GM12878 (cell line): ENCODE data around the gene ZBED4. TPM values are rescaled to one million over a fixed set of nuclear protein-coding genes. Genes with fewer than 3 reads are reported as not detected.

Experiments
- BCLAF1 ChIP-seq: fragments of 450-650 bp; IDR thresholded peaks from 2 replicates; pipeline ENCODE4 v1.6.1; 2017; ENCODE audit warnings: antibody characterized with exemption, mild to moderate bottlenecking, moderate library complexity
- LARP7 ChIP-seq: fragments of 450-650 bp; IDR thresholded peaks from 2 replicates; pipeline ENCODE4 v1.6.1; 2017; ENCODE audit warnings: mild to moderate bottlenecking
- RB1 ChIP-seq: fragments of 450-650 bp; formaldehyde crosslinking; IDR thresholded peaks from 2 replicates; pipeline ENCODE4 v1.6.1; 2017; ENCODE audit warnings: mild to moderate bottlenecking, borderline replicate concordance
- REST ChIP-seq: IDR thresholded peaks from 2 replicates; pipeline ENCODE4 v1.6.1; 2012; ENCODE audit warnings: mild to moderate bottlenecking, low read depth, low read length
- YY1 ChIP-seq: IDR thresholded peaks from 2 replicates; pipeline ENCODE4 v1.6.1; 2011; ENCODE audit warnings: low read depth, mild to moderate bottlenecking, low read length
- ZNF384 ChIP-seq: IDR thresholded peaks from 2 replicates; pipeline ENCODE4 v1.6.1; 2012; ENCODE audit warnings: low read depth, mild to moderate bottlenecking, low read length, improper control_type of control experiment, borderline replicate concordance
- polyA plus RNA-seq, 11 experiments: library from polyadenylated mRNA; depleted of rRNA in 4 of 11; unstranded in 6 of 11; stranded (reverse) in 5 of 11; fragments of >200 nt; fragmentation: Nextera tagmentation in 4 of 11; fragmentation: Illumina TruSeq in 1 of 11; extraction: Ambion mirVana in 4 of 11; extraction: Trizol in 1 of 11; gene quantifications; 1 replicate in 1 of 11; 2 replicates in 10 of 11; pipeline versions ENCODE4 v1.2.1 to v1.2.3, GENCODE V29; 2011 to 2016; ENCODE audit warnings: inconsistent platforms in 2 of 11, missing spikeins in 2 of 11, low read depth in 1 of 11
- total RNA-seq, 4 experiments: library from RNA; depleted of rRNA in 3 of 4; stranded (reverse); fragments of >200 nt in 3 of 4; fragmentation: Illumina TruSeq in 1 of 4; extraction: Trizol in 1 of 4; gene quantifications; 2 replicates each; pipeline versions ENCODE4 v1.2.1 to v1.2.3, GENCODE V29; 2013 to 2021

ZBED4 gene
- total and polyA plus RNA-seq, 10 of the 15 experiments (the other 5 are each of a cell fraction or from before 2014, with no cell fraction given) = 2.3 to 21.6 (median 12.8) TPM

GRCh38 chr22:49936018-49936972 lies 82.7 kb downstream of the ZBED4 start (continued):
- TF ChIP-seq REST = 0 out of 2 replicates have a peak, but pooled peaks have one; percentile 21
- TF ChIP-seq LARP7 = 0 out of 2 replicates have a peak, but pooled peaks have one; percentile 56
- peak; percentile 58; the same call in 1 of the 2 replicates for TF ChIP-seq ZNF384
- TF ChIP-seq BCLAF1 = no peak
- TF ChIP-seq RB1 = no peak
- peak; percentile 8; the same call in 1 of the 2 replicates for TF ChIP-seq YY1
